ENCODE measurements around the gene MYH10.

MYH10 gene

GRCh38 chr17:8472663-8473062 is 157.9 kb downstream of the MYH10 start:
- Histone ChIP-seq H3K4me1 (ENCODE audit: control insufficient read depth in 2 of 2, insufficient read depth in 2 of 2, low read length in 2 of 2) (no peaks in the 10 kb centered on the region), H3K27me3 (ENCODE audit: control insufficient read depth in 2 of 2, insufficient read depth in 2 of 2, low read length in 2 of 2) (no peaks in the 10 kb centered on the region), H3K27ac (ENCODE audit: low read depth in 2 of 2, low read length in 2 of 2) (no peak overlapping the region), H3K4me3 (ENCODE audit: low read length in 2 of 2) (no peak overlapping the region), H3K9ac (ENCODE audit: low read depth in 1 of 2, low read length in 2 of 2) (no peak overlapping the region), H3K36me3 (ENCODE audit: control insufficient read depth in 2 of 2, insufficient read depth in 2 of 2, low read length in 2 of 2) (peaks cover 47 to 66% of the 10 kb centered on the region in 2 donors), H3K9me3 (ENCODE audit: control insufficient read depth in 2 of 2, low read length in 2 of 2) (no peaks in the 10 kb centered on the region)

GRCh38 chr17:8470447-8471047 is 160.0 kb downstream of the MYH10 start:
- no peak overlapping the region for H3K4me3 ChIP-seq (ENCODE audit: low read length in 2 of 2)
- no peaks in the 10 kb centered on the region for H3K9me3 ChIP-seq (ENCODE audit: control insufficient read depth in 2 of 2, low read length in 2 of 2)
- no peak overlapping the region for H3K9ac ChIP-seq (ENCODE audit: low read depth in 1 of 2, low read length in 2 of 2)
- no peaks in the 10 kb centered on the region for H3K4me1 ChIP-seq (ENCODE audit: control insufficient read depth in 2 of 2, insufficient read depth in 2 of 2, low read length in 2 of 2)
- H3K27ac ChIP-seq (ENCODE audit: low read depth in 2 of 2, low read length in 2 of 2), result no peak overlapping the region
- peaks cover 52 to 63% of the 10 kb centered on the region in 2 donors for H3K36me3 ChIP-seq (ENCODE audit: control insufficient read depth in 2 of 2, insufficient read depth in 2 of 2, low read length in 2 of 2)
- no peaks in the 10 kb centered on the region for H3K27me3 ChIP-seq (ENCODE audit: control insufficient read depth in 2 of 2, insufficient read depth in 2 of 2, low read length in 2 of 2)

DNA sequence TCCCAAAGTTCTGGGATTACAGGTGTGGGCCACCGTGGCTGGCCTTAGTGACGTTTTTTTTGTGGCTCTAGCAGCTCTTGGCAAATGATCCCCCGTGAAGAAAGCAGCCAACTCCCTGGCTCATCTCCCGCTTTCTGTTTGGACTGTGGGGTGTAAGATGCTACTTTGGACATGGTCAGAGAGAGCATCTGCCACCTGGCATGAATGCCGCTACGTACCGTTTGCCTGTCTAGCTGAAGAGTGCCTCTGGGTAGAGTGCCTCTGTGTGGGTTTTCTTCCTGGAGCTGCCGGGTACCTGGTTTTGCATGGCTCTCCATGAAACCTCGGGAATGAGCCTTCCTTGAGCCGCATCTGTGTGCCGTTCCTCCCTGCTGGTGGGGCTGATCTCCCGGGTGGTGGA is 160.6 kb downstream of the MYH10 start:
- Histone ChIP-seq H3K36me3 (ENCODE audit: control insufficient read depth in 2 of 2, insufficient read depth in 2 of 2, low read length in 2 of 2) (peaks cover 51 to 65% of the 10 kb centered on the region in 2 donors), H3K4me1 (ENCODE audit: control insufficient read depth in 2 of 2, insufficient read depth in 2 of 2, low read length in 2 of 2) (no peaks in the 10 kb centered on the region), H3K9me3 (ENCODE audit: control insufficient read depth in 2 of 2, low read length in 2 of 2) (no peaks in the 10 kb centered on the region), H3K27me3 (ENCODE audit: control insufficient read depth in 2 of 2, insufficient read depth in 2 of 2, low read length in 2 of 2) (no peaks in the 10 kb centered on the region), H3K27ac (ENCODE audit: low read depth in 2 of 2, low read length in 2 of 2) (no peak overlapping the region), H3K9ac (ENCODE audit: low read depth in 1 of 2, low read length in 2 of 2) (no peak overlapping the region), H3K4me3 (ENCODE audit: low read length in 2 of 2) (no peak overlapping the region)

DNA sequence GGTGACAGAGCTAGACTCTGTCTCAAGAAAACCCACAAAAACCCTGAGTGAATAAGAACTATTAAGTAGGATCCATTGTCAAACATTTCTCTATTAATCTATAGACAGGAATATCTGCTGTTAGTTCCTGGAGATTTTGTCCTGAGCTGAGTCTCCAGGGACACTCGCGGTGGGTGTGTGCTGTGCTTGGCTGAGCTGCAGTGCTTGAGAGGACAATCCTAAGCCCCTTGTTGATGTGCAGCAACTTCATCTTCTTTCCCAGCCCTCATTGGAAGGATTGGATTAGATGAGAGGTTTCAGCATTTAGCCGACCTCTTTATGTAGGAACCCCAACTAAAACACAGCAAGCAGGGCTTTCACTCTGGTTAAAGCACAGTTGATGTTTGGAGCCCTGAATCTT is 161.5 kb downstream of the MYH10 start:
- no peaks in the 10 kb centered on the region for H3K9me3 ChIP-seq (ENCODE audit: control insufficient read depth in 2 of 2, low read length in 2 of 2)
- H3K4me3 ChIP-seq (ENCODE audit: low read length in 2 of 2), result no peak overlapping the region
- no peak overlapping the region for H3K9ac ChIP-seq (ENCODE audit: low read depth in 1 of 2, low read length in 2 of 2)
- H3K36me3 ChIP-seq (ENCODE audit: control insufficient read depth in 2 of 2, insufficient read depth in 2 of 2, low read length in 2 of 2), result peaks cover 49 to 64% of the 10 kb centered on the region in 2 donors
- H3K4me1 ChIP-seq (ENCODE audit: control insufficient read depth in 2 of 2, insufficient read depth in 2 of 2, low read length in 2 of 2), result no peaks in the 10 kb centered on the region
- no peaks in the 10 kb centered on the region for H3K27me3 ChIP-seq (ENCODE audit: control insufficient read depth in 2 of 2, insufficient read depth in 2 of 2, low read length in 2 of 2)
- H3K27ac ChIP-seq (ENCODE audit: low read depth in 2 of 2, low read length in 2 of 2), result no peak overlapping the region

GRCh38 chr17:8468127-8468526 is 162.4 kb downstream of the MYH10 start:
- no peak overlapping the region for H3K27ac ChIP-seq (ENCODE audit: low read depth in 2 of 2, low read length in 2 of 2)
- no peaks in the 10 kb centered on the region for H3K27me3 ChIP-seq (ENCODE audit: control insufficient read depth in 2 of 2, insufficient read depth in 2 of 2, low read length in 2 of 2)
- H3K9ac ChIP-seq (ENCODE audit: low read depth in 1 of 2, low read length in 2 of 2), result no peak overlapping the region
- H3K4me3 ChIP-seq (ENCODE audit: low read length in 2 of 2), result no peak overlapping the region
- no peaks in the 10 kb centered on the region for H3K9me3 ChIP-seq (ENCODE audit: control insufficient read depth in 2 of 2, low read length in 2 of 2)
- peaks cover 46 to 68% of the 10 kb centered on the region in 2 donors for H3K36me3 ChIP-seq (ENCODE audit: control insufficient read depth in 2 of 2, insufficient read depth in 2 of 2, low read length in 2 of 2)
- H3K4me1 ChIP-seq (ENCODE audit: control insufficient read depth in 2 of 2, insufficient read depth in 2 of 2, low read length in 2 of 2), result no peaks in the 10 kb centered on the region

DNA sequence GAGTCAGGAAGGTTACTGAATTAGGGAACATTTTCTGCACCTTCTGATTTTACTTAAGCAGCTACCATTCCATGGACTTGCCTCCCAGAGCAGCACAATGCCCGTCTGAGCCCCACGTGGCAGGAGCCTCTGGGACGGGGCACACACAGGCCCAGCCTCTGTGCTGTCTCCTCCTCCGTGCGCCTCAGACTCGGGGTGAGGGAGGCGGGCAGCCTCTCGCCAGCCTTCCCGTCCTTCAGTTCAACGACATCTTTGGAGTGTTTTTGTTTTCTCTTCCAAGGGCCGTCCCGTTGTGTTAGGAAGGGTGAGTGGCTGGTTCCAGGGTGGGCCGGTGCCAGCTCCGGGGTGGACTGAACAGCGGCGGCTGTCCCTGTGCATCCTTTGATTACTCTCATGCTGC is 163.0 kb downstream of the MYH10 start:
- H3K27ac ChIP-seq (ENCODE audit: low read depth in 2 of 2, low read length in 2 of 2), result no peak overlapping the region

DNA sequence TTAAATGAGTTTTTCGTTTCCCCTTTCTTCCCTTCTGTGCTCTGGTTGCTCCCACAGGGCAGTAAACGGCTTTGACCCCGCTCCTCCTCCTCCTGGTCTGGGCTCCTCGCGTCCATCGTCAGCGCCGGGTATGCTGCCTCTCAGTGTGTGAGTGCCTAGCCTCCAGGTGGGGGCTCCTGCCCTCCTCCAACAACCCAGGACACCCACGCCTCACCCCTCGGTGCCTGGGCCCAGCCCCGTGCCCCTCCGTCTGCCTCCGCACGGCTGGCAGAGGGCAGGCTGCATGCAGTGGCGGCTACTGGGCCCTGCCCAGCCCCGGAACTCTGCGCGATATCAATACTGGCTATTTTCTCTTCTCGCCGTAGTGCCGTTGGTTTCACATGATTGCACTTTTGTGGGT is 163.7 kb downstream of the MYH10 start:
- Histone ChIP-seq H3K9ac (ENCODE audit: low read depth in 1 of 2, low read length in 2 of 2) (no peak overlapping the region), H3K27me3 (ENCODE audit: control insufficient read depth in 2 of 2, insufficient read depth in 2 of 2, low read length in 2 of 2) (no peaks in the 10 kb centered on the region), H3K4me3 (ENCODE audit: low read length in 2 of 2) (no peak overlapping the region), H3K9me3 (ENCODE audit: control insufficient read depth in 2 of 2, low read length in 2 of 2) (no peaks in the 10 kb centered on the region), H3K36me3 (ENCODE audit: control insufficient read depth in 2 of 2, insufficient read depth in 2 of 2, low read length in 2 of 2) (peaks cover 53 to 77% of the 10 kb centered on the region in 2 donors), H3K27ac (ENCODE audit: low read depth in 2 of 2, low read length in 2 of 2) (no peak overlapping the region), H3K4me1 (ENCODE audit: control insufficient read depth in 2 of 2, insufficient read depth in 2 of 2, low read length in 2 of 2) (no peaks in the 10 kb centered on the region)

More for the DNA sequence above, 163.0 kb downstream of the MYH10 start:
- H3K9ac ChIP-seq (ENCODE audit: low read depth in 1 of 2, low read length in 2 of 2), result no peak overlapping the region
- no peaks in the 10 kb centered on the region for H3K27me3 ChIP-seq (ENCODE audit: control insufficient read depth in 2 of 2, insufficient read depth in 2 of 2, low read length in 2 of 2)
- no peak overlapping the region for H3K4me3 ChIP-seq (ENCODE audit: low read length in 2 of 2)
- peaks cover 48 to 74% of the 10 kb centered on the region in 2 donors for H3K36me3 ChIP-seq (ENCODE audit: control insufficient read depth in 2 of 2, insufficient read depth in 2 of 2, low read length in 2 of 2)
- no peaks in the 10 kb centered on the region for H3K9me3 ChIP-seq (ENCODE audit: control insufficient read depth in 2 of 2, low read length in 2 of 2)
- no peaks in the 10 kb centered on the region for H3K4me1 ChIP-seq (ENCODE audit: control insufficient read depth in 2 of 2, insufficient read depth in 2 of 2, low read length in 2 of 2)

DNA sequence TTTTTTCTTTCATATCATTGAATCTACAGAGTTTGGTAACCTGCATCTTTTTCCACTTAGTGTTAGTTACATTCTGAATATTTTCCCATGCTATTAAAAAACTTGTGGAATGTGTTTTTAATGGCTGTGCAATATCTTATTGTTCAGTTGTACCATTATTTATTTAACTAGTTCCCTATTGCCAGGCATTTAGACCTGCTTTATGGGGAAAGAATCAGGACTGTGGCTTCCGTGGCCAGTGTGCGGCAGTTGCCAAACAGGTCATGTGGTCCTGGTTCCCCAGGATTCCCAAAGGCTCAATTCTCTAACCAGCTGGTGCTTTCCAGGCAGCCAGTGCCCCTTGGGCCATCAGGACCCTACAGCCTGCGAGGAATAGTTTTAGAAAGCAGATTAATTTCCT is 164.1 kb downstream of the MYH10 start:
- Histone ChIP-seq H3K9ac (ENCODE audit: low read depth in 1 of 2, low read length in 2 of 2) (no peak overlapping the region), H3K27ac (ENCODE audit: low read depth in 2 of 2, low read length in 2 of 2) (no peak overlapping the region), H3K4me1 (ENCODE audit: control insufficient read depth in 2 of 2, insufficient read depth in 2 of 2, low read length in 2 of 2) (no peaks in the 10 kb centered on the region), H3K9me3 (ENCODE audit: control insufficient read depth in 2 of 2, low read length in 2 of 2) (no peaks in the 10 kb centered on the region), H3K36me3 (ENCODE audit: control insufficient read depth in 2 of 2, insufficient read depth in 2 of 2, low read length in 2 of 2) (peaks cover 52 to 77% of the 10 kb centered on the region in 2 donors), H3K4me3 (ENCODE audit: low read length in 2 of 2) (no peak overlapping the region), H3K27me3 (ENCODE audit: control insufficient read depth in 2 of 2, insufficient read depth in 2 of 2, low read length in 2 of 2) (no peaks in the 10 kb centered on the region)

GRCh38 chr17:8465759-8466158 is 164.8 kb downstream of the MYH10 start:
- no peaks in the 10 kb centered on the region for H3K9me3 ChIP-seq (ENCODE audit: control insufficient read depth in 2 of 2, low read length in 2 of 2)
- no peak overlapping the region for H3K9ac ChIP-seq (ENCODE audit: low read depth in 1 of 2, low read length in 2 of 2)
- no peak overlapping the region for H3K27ac ChIP-seq (ENCODE audit: low read depth in 2 of 2, low read length in 2 of 2)
- H3K4me1 ChIP-seq (ENCODE audit: control insufficient read depth in 2 of 2, insufficient read depth in 2 of 2, low read length in 2 of 2), result no peaks in the 10 kb centered on the region
- H3K27me3 ChIP-seq (ENCODE audit: control insufficient read depth in 2 of 2, insufficient read depth in 2 of 2, low read length in 2 of 2), result no peaks in the 10 kb centered on the region
- H3K4me3 ChIP-seq (ENCODE audit: low read length in 2 of 2), result no peak overlapping the region
- H3K36me3 ChIP-seq (ENCODE audit: control insufficient read depth in 2 of 2, insufficient read depth in 2 of 2, low read length in 2 of 2), result peaks cover 51 to 76% of the 10 kb centered on the region in 2 donors

GRCh38 chr17:8465356-8465755 is 165.2 kb downstream of the MYH10 start:
- no peak overlapping the region for H3K27ac ChIP-seq (ENCODE audit: low read depth in 2 of 2, low read length in 2 of 2)

DNA sequence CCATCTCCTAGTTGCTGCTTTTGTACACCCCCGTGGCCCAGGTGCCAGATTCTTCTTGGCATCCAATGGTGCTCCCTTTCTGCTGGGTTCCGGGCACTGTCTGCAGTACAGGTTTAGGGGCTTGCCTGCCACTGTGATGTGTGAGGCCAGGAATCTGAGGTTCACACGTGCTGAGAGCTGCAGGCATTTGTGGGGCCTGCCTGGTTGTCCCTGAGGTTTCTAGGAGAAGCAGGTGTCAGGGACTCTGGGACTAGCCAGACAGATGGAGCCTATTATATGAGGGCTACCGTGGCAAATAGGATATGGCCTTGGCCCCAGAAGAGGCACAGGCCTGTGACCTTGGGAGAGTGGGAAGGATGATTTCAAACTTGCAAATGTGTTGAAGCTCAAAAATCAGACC is 165.6 kb downstream of the MYH10 start:
- Histone ChIP-seq H3K27ac (ENCODE audit: low read depth in 2 of 2, low read length in 2 of 2) (no peak overlapping the region), H3K4me3 (ENCODE audit: low read length in 2 of 2) (no peak overlapping the region), H3K9me3 (ENCODE audit: control insufficient read depth in 2 of 2, low read length in 2 of 2) (no peaks in the 10 kb centered on the region), H3K9ac (ENCODE audit: low read depth in 1 of 2, low read length in 2 of 2) (no peak overlapping the region), H3K4me1 (ENCODE audit: control insufficient read depth in 2 of 2, insufficient read depth in 2 of 2, low read length in 2 of 2) (no peaks in the 10 kb centered on the region), H3K36me3 (ENCODE audit: control insufficient read depth in 2 of 2, insufficient read depth in 2 of 2, low read length in 2 of 2) (peaks cover 54 to 75% of the 10 kb centered on the region in 2 donors), H3K27me3 (ENCODE audit: control insufficient read depth in 2 of 2, insufficient read depth in 2 of 2, low read length in 2 of 2) (no peaks in the 10 kb centered on the region)

More at GRCh38 chr17:8465356-8465755, 165.2 kb downstream of the MYH10 start:
- H3K9ac ChIP-seq (ENCODE audit: low read depth in 1 of 2, low read length in 2 of 2), result no peak overlapping the region
- H3K4me3 ChIP-seq (ENCODE audit: low read length in 2 of 2), result no peak overlapping the region
- H3K36me3 ChIP-seq (ENCODE audit: control insufficient read depth in 2 of 2, insufficient read depth in 2 of 2, low read length in 2 of 2), result peaks cover 52 to 72% of the 10 kb centered on the region in 2 donors
- no peaks in the 10 kb centered on the region for H3K9me3 ChIP-seq (ENCODE audit: control insufficient read depth in 2 of 2, low read length in 2 of 2)
- H3K27me3 ChIP-seq (ENCODE audit: control insufficient read depth in 2 of 2, insufficient read depth in 2 of 2, low read length in 2 of 2), result no peaks in the 10 kb centered on the region
- no peaks in the 10 kb centered on the region for H3K4me1 ChIP-seq (ENCODE audit: control insufficient read depth in 2 of 2, insufficient read depth in 2 of 2, low read length in 2 of 2)

All from mucosa of rectum (tissue), 2 donors.